ENCODE data around the gene GYPB.
"Not testable (repeated sequence)": the region's sequence is repeated elsewhere in the genome, so short reads cannot be mapped to it uniquely, and the experiment has no call there.

GYPB gene

DNA sequence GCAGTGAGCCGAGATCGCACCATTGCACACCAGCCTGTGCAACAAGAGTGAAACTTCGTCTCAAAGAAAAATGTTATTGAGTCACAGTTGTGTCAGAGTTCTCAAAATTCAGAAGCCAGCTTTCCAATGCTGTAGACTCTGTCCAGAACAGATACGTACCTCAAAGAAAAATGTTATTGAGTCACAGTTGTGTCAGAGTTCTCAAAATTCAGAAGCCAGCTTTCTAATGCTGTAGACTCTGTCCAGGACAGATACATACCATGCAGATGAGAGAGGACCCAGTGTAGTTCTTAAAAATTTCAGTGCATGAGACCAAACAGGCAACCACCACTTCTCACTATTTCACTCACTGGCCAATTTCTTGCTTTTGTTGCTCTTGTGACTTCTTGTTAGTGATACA is 68.2 kb downstream of the GYPB start:
- not testable (repeated sequence) for DNase-seq (ENCODE audit: insufficient read length, low spot score); FAIRE-seq

DNA sequence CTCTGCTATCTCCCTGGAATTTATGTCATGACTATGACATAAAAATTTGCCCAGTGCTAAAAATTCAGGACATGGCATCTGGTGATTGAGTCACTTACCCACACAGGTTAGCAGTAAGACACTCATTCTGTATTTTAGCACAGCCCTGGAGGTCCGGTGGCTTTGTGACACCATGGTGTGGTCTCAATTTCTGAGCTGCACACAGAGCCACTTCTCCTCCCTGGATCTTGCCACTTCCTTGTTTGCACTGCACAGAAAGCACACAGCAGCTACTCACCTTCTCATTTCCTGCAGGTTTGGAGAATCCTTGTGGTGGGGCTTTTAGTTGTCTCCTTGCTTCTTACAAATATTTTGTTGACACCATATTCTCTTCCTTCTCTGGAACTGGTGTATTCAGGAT is 69.0 kb downstream of the GYPB start:
- FAIRE-seq; DNase-seq (ENCODE audit: insufficient read length, low spot score): not testable (repeated sequence)

DNA sequence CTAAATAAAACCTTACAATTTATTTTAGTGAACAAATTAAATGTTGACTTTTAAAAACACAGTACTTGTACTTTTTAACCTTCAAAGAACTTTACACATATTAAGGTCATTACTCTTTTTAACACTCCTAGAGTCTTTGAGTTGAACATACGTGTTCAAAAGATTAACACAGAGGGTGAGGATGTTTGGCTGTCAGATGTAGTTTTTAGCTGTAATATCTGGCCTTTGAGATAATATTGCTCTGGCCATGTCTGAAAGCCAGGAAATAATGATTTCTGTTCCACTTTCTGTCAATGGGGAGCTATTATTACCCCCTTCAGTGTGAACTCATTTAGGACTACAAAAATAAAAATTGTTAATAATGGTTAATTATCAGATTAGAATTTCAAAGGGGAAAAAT is 71.7 kb downstream of the GYPB start:
- not testable (repeated sequence) for DNase-seq (ENCODE audit: insufficient read length, low spot score); FAIRE-seq

Data from HTR-8/SVneo (cell line).